ENCODE measurements around the gene PROKR1.

Gene PROKR1

GRCh38 chr2:68650645-68651044, 7.3 kb downstream of the PROKR1 start:
- DNase-seq (ENCODE audit: low read depth), result no peak
- no peak overlapping the region for H3K4me3 ChIP-seq (ENCODE audit: control insufficient read depth, low read depth, low read length)
- no peak for TF ChIP-seq CTCF (IDR thresholded peaks at IDR 0.05; ENCODE audit: control insufficient read depth, insufficient read depth, low read depth, low read length, missing control alignments)

GRCh38 chr2:68653034-68653433, 9.7 kb downstream of the PROKR1 start:
- no peak overlapping the region for H3K4me3 ChIP-seq (ENCODE audit: control insufficient read depth, low read depth, low read length)
- no peak for TF ChIP-seq CTCF (IDR thresholded peaks at IDR 0.05; ENCODE audit: control insufficient read depth, insufficient read depth, low read depth, low read length, missing control alignments)
- no peak for DNase-seq (ENCODE audit: low read depth)

- H3K4me3 ChIP-seq (ENCODE audit: control insufficient read depth, low read depth, low read length), result no peak overlapping the region
- TF ChIP-seq CTCF (IDR thresholded peaks at IDR 0.05; ENCODE audit: control insufficient read depth, insufficient read depth, low read depth, low read length, missing control alignments), result no peak
- no peak for DNase-seq (ENCODE audit: low read depth)
Observed at GRCh38 chr2:68653538-68653982, 10.2 kb downstream of the PROKR1 start.

GRCh38 chr2:68658266-68658665, 14.9 kb downstream of the PROKR1 start:
- no peak overlapping the region for H3K4me3 ChIP-seq (ENCODE audit: control insufficient read depth, low read depth, low read length)
- no peak for DNase-seq (ENCODE audit: low read depth)
- TF ChIP-seq CTCF (IDR thresholded peaks at IDR 0.05; ENCODE audit: control insufficient read depth, insufficient read depth, low read depth, low read length, missing control alignments), result no peak

GRCh38 chr2:68659081-68659480, 15.7 kb downstream of the PROKR1 start:
- H3K4me3 ChIP-seq (ENCODE audit: control insufficient read depth, low read depth, low read length), result no peak overlapping the region
- TF ChIP-seq CTCF (IDR thresholded peaks at IDR 0.05; ENCODE audit: control insufficient read depth, insufficient read depth, low read depth, low read length, missing control alignments), result no peak
- no peak for DNase-seq (ENCODE audit: low read depth)

- no peak for DNase-seq (ENCODE audit: low read depth)
- no peak overlapping the region for H3K4me3 ChIP-seq (ENCODE audit: control insufficient read depth, low read depth, low read length)
- no peak for TF ChIP-seq CTCF (IDR thresholded peaks at IDR 0.05; ENCODE audit: control insufficient read depth, insufficient read depth, low read depth, low read length, missing control alignments)
Observed at GRCh38 chr2:68660658-68661057, 17.3 kb downstream of the PROKR1 start.

GRCh38 chr2:68662466-68662865, 19.1 kb downstream of the PROKR1 start:
- TF ChIP-seq CTCF (IDR thresholded peaks at IDR 0.05; ENCODE audit: control insufficient read depth, insufficient read depth, low read depth, low read length, missing control alignments), result no peak
- DNase-seq (ENCODE audit: low read depth), result no peak
- H3K4me3 ChIP-seq (ENCODE audit: control insufficient read depth, low read depth, low read length), result no peak overlapping the region
